KG1 (cell line): ENCODE data around the gene GTF3C6.
"Not testable (repeated sequence)": the region's sequence is repeated elsewhere in the genome, so short reads cannot be mapped to it uniquely, and the experiment has no call there.

Experiments used
- DNase-seq: peaks from one replicate; lab custom pipeline; 2025; lab: John Stamatoyannopoulos, UW

GTF3C6 gene

GRCh38 chr6:110979565-110980101 is 21.1 kb downstream of the GTF3C6 start:
- DNase-seq, result no peak

DNA sequence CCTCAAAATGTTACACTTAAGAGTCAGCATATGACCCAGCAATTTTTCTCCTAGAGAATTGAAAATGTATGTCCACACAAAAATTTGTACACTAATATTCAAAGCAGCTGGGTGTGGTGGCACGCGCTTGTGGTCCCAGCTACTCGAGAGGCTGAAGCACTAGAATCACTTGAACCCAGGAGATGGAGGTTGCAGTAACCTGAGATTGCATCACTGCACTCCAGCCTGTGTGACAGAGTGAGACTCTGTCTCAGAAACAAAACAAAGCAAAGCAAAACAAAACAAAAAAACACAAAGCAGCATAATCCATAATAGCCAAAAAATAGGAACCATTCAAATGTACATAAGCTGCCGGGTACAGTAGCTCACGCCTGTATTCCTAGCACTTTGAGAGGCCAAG is 21.7 kb downstream of the GTF3C6 start:
- no peak for DNase-seq

GRCh38 chr6:110980648-110981047 is 22.1 kb downstream of the GTF3C6 start:
- no peak for DNase-seq

GRCh38 chr6:110981202-110981600 is 22.7 kb downstream of the GTF3C6 start:
- no peak for DNase-seq

DNA sequence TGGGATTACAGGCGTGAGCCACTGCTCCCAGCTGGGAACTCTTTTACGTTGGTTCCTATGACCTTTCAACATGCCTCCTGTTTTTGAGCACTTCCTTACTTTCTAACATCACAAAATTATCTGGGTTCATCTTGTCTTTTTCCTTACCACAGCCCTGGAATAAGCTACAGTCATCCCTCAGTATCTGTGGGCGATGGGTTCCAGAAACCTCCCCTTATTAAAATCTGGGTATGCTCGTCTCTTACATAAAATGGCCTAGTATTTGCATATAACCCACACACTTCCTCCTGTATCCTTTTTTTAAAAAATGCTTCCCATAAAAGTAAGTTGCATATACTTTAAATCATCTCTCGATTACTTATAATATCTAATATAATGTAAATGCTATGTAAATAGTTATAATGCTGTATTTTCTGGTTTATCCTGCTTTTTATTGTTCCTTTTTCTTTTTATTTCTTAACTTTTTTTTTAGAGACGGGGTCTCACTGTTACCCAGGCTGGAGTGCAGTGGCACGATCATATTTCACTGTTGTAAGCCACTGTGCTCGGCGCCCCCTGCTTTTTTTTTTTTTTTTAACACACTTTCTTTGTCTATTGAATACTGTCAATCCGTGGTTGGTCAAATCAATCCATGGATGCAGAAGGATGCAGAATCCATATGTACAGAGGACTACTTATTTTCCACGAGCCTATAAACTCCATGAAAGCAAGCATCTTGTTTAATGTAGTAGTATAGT is 32.5 kb downstream of the GTF3C6 start:
- DNase-seq, result no peak

DNA sequence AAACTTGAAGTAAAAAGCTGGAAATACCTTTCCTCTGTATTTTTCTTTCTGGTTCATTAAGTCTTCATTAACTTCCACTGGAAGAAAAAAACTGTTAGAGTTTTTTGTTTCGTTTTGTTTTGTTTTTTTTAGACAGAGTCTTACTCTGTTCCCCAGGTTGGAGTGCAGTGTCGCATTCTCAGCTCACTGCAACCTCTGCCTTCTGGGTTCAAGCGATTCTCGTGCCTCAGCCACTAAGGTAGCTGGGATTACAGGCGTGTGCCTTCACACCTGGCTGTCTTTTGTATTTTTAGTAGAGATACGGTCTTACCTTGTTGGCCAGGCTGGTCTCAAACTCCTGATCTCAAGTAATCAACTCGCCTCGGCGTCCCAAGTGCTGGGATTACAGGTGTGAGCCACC is 38.2 kb downstream of the GTF3C6 start:
- no peak for DNase-seq

- DNase-seq, result no peak
These were observed 41.2 kb downstream of the GTF3C6 start for GRCh38 chr6:110999634-111000270.

DNA sequence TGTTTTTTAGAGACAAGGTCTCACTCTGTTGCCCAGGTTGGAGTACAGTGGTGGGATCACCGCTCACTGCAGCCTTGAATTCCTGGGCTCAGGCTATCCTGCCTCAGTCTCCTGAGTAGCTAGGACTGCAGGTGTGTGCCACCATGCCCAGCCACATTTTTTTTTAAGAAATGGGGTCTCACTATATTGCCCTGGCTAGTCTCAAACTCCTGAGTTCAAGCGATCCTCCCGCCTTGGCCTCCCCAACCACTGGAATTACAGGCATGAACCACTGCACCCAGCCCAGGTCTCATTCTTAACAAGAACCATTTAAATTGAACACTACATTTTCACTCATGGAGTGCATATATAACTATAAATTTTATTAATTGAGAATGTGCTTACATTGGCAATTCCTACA is 43.8 kb downstream of the GTF3C6 start:
- DNase-seq, result no peak

- DNase-seq, result peak; percentile 27
These were observed 53.0 kb downstream of the GTF3C6 start for GRCh38 chr6:111011360-111012142.

DNA sequence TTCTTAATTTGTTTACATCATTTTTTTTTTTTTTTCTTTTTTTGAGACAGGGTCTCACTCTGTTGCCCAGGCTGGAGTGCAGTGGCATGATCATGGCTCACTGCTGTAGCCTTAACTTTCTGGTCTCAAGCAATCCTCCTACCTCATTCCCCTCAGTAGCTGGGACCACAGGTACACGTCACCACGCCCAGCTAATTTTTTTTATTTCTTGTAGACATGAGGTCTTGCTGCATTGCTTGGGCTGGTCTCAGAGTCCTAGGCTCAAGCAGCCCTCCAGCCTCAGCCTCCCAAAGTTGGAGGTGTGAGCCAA is 53.6 kb downstream of the GTF3C6 start:
- no peak for DNase-seq

DNA sequence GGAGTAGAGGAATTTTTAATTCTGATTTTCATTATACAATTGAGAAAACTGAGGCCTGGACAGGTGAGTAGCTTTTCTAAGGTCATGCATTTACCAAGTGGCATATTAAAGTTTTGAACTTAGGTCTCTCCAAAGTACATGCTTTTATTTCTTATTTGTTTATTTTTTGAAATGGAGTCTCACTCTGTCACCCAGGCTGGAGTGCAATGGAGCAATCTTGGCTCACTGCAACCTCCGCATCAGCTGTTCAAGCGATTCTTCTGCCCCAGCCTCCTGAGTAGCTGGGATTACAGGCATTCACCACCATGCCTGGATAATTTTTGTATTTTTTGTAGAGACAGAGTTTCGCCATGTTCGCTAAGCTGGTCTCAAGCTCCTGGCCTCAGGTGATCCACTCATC is 54.0 kb downstream of the GTF3C6 start:
- DNase-seq, result not testable (repeated sequence)

- DNase-seq, result no peak
These were observed 54.8 kb downstream of the GTF3C6 start for GRCh38 chr6:111013144-111013915.

DNA sequence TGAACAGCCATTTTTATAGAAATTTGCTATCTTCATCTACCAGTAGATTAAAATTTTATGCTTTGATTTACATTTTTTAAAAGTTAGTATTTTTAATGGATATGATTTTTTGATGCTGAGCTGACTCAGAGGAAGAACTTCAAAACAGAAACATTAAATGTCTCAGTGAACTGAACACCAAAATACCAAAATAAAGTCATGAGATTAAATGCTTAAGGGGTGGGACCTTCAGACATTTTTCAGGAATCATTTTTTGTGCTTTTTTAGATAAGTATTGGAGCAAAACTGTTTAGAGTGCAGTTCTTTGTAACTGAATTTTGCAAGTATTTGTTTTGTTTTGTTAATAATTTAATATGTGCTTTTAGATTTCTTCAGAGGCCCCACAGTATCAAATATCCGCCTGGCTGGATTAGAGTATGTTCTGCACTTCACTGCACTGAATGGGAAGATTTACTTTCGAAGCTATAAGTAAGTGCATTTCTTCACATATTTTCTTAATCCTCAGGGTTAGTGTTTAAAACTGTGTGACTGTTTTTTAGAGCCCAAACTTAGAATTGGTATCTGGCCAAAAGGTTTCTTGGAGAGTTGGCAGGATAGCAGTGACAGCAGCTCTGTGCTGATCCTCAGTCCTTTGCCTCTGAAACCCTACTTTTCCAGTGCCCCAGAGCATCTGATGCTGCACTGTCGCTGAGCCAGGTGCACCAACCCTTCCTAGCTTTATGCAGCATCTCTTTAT is 57.1 kb downstream of the GTF3C6 start:
- no peak for DNase-seq

GRCh38 chr6:111017241-111017640 is 58.7 kb downstream of the GTF3C6 start:
- not testable (repeated sequence) for DNase-seq
